Measurements from ENCODE around the gene LTBP1. TPM values are rescaled to one million over a fixed set of nuclear protein-coding genes. Genes with fewer than 3 reads are reported as not detected.

The LTBP1 gene
- polyA plus RNA-seq, 2 of the 4 experiments (the other 2 are of a cell fraction) = 23.8 to 30.4 TPM

- no peak for TF ChIP-seq ELK1 (IDR thresholded peaks at IDR 0.05; ENCODE audit: low read depth, low read length)
- no peak for TF ChIP-seq CBX8 (IDR thresholded peaks at IDR 0.05)
These were observed 171.9 kb downstream of the LTBP1 start (continued) for GRCh38 chr2:33118651-33119050.

GRCh38 chr2:33121416-33121815 is 174.7 kb downstream of the LTBP1 start:
- Histone ChIP-seq H3K4me3 (no peak overlapping the region), H3K4me1 (no peaks in the 10 kb centered on the region), H3K4me2 (no peak overlapping the region), H3K27ac (no peak overlapping the region), H3K9me3 (no peaks in the 10 kb centered on the region)
- CTCF ChIA-PET = interaction anchor here (1.8 to 4.5 kb wide), 2 partner anchors 11 to 25 kb away, joined by 5 to 21 read pairs; no protein-coding TSS in a partner anchor
- DNase-seq (ENCODE audit: low read depth in 1 of 2, low spot score in 1 of 2) (no peak), ATAC-seq (no peak), FAIRE-seq (no peak)
- TF ChIP-seq BHLHE40 (IDR thresholded peaks at IDR 0.05; ENCODE audit: low read depth, low read length) = no peak
- no peak for TF ChIP-seq RCOR1 (IDR thresholded peaks at IDR 0.05; ENCODE audit: low read depth, low read length)
- TF ChIP-seq NPAS2 (CRISPR knock-in tag; IDR thresholded peaks at IDR 0.05; ENCODE audit: borderline replicate concordance) = no peak
- TF ChIP-seq NFE2L2 (conservative IDR thresholded peaks at IDR 0.05; ENCODE audit: low read length) = no peak
- TF ChIP-seq CBX2 (IDR thresholded peaks at IDR 0.05; ENCODE audit: borderline replicate concordance, low read depth) = no peak
- no peak for TF ChIP-seq MAFK (IDR thresholded peaks at IDR 0.05; ENCODE audit: partially characterized antibody)
- TF ChIP-seq ZFP36 (IDR thresholded peaks at IDR 0.05; ENCODE audit: borderline replicate concordance, partially characterized antibody) = no peak
- no peak for TF ChIP-seq JUNB (IDR thresholded peaks at IDR 0.05)
- no peak for TF ChIP-seq SREBF2 (IDR thresholded peaks at IDR 0.05)
- no peak for TF ChIP-seq POLR2AphosphoS2 (conservative IDR thresholded peaks at IDR 0.05; ENCODE audit: low read length)
- TF ChIP-seq KDM5A (IDR thresholded peaks at IDR 0.05) = no peak
- no peak for TF ChIP-seq EP300 (IDR thresholded peaks at IDR 0.05)
- TF ChIP-seq PHF8 (IDR thresholded peaks at IDR 0.05; ENCODE audit: borderline replicate concordance, low read depth) = no peak
- no peak for TF ChIP-seq GATA3 (IDR thresholded peaks at IDR 0.05; ENCODE audit: borderline replicate concordance)
- no peak for TF ChIP-seq EHF (CRISPR knock-in tag; IDR thresholded peaks at IDR 0.05)
- TF ChIP-seq MYC (IDR thresholded peaks at IDR 0.05; ENCODE audit: borderline replicate concordance, low read length) = no peak
- TF ChIP-seq TFCP2L1 (CRISPR knock-in tag; IDR thresholded peaks at IDR 0.05) = no peak
- TF ChIP-seq E2F6 (IDR thresholded peaks at IDR 0.05; ENCODE audit: borderline replicate concordance, low read depth) = no peak
- no peak for TF ChIP-seq POLR2A (IDR thresholded peaks at IDR 0.05; ENCODE audit: low read length)
- no peak for TF ChIP-seq HOXA7 (CRISPR knock-in tag; IDR thresholded peaks at IDR 0.05)
- 86% methylated on average over 10 of the region's 10 CpGs for WGBS (ENCODE audit: missing lambda C conversion rate)
- POLR2A ChIA-PET = no interaction called here

- FAIRE-seq = no peak
- H3K27ac ChIP-seq = no peak overlapping the region
- 90% methylated on average over 10 of the region's 10 CpGs for WGBS (ENCODE audit: missing lambda C conversion rate)
- H3K4me2 ChIP-seq = no peak overlapping the region
- ChIA-PET POLR2A (no interaction called here), CTCF (interaction anchor here (1.8 to 4.5 kb wide), 2 partner anchors 10 to 26 kb away, joined by 5 to 21 read pairs; no protein-coding TSS in a partner anchor)
- no peaks in the 10 kb centered on the region for H3K9me3 ChIP-seq
- no peak for DNase-seq (ENCODE audit: low read depth in 1 of 2, low spot score in 1 of 2)
- no peak overlapping the region for H3K4me3 ChIP-seq
- H3K4me1 ChIP-seq = peaks cover 3% of the 10 kb centered on the region; the same call in 2 of the 3 replicates
- no peak for ATAC-seq
- TF ChIP-seq RARB (CRISPR knock-in tag; IDR thresholded peaks at IDR 0.05) = no peak
- no peak for TF ChIP-seq RAD21 (conservative IDR thresholded peaks at IDR 0.05 in 1 of 2, IDR thresholded peaks at IDR 0.05 in 1 of 2)
- no peak for TF ChIP-seq CHD2 (IDR thresholded peaks at IDR 0.05; ENCODE audit: low read length, partially characterized antibody)
- TF ChIP-seq KDM1A (IDR thresholded peaks at IDR 0.05; ENCODE audit: low read depth) = no peak
- no peak for TF ChIP-seq HEYL (CRISPR knock-in tag; IDR thresholded peaks at IDR 0.05)
- no peak for TF ChIP-seq CHD4 (IDR thresholded peaks at IDR 0.05; ENCODE audit: borderline replicate concordance)
- no peak for TF ChIP-seq ZC3H11A (IDR thresholded peaks at IDR 0.05)
- TF ChIP-seq RCOR1 (IDR thresholded peaks at IDR 0.05; ENCODE audit: low read depth, low read length) = no peak
- TF ChIP-seq TFCP2L1 (CRISPR knock-in tag; IDR thresholded peaks at IDR 0.05) = no peak
- TF ChIP-seq PBX3 (IDR thresholded peaks at IDR 0.05) = no peak
- no peak for TF ChIP-seq ELK1 (IDR thresholded peaks at IDR 0.05; ENCODE audit: low read depth, low read length)
- no peak for TF ChIP-seq TP53 (CRISPR knock-in tag; IDR thresholded peaks at IDR 0.05)
- no peak for TF ChIP-seq REST (IDR thresholded peaks at IDR 0.05)
These were observed 175.2 kb downstream of the LTBP1 start for GRCh38 chr2:33121925-33122324.
